H1 (cell line): ENCODE measurements around the gene SULF2. TPM values are rescaled to one million over a fixed set of nuclear protein-coding genes. Genes with fewer than 3 reads are reported as not detected.

Experiments used
- ATF3 ChIP-seq: IDR thresholded peaks from 2 replicates; pipeline ENCODE4 v1.6.1; 2011; ENCODE audit warnings: low read depth, mild to moderate bottlenecking, low read length; ENCODE audit not compliant: insufficient read depth
- CREB1 ChIP-seq: IDR thresholded peaks from 2 replicates; pipeline ENCODE4 v1.6.1; 2012; ENCODE audit warnings: inconsistent platforms
- KDM1A ChIP-seq: fragments of 200-600, 300-600 bp; sonication (generic); IDR thresholded peaks from 2 replicates; pipeline ENCODE4 v1.7.1; 2016; ENCODE audit warnings: mild to moderate bottlenecking, low read length, borderline replicate concordance
- NRF1 ChIP-seq: IDR thresholded peaks from 2 replicates; pipeline ENCODE4 v1.6.1; 2011; ENCODE audit warnings: mild to moderate bottlenecking, low read depth, low read length, improper control_type of control experiment
- POU5F1 ChIP-seq: IDR thresholded peaks from 2 replicates; pipeline ENCODE4 v1.6.1; 2011; ENCODE audit warnings: low read depth, mild to moderate bottlenecking, low read length, moderate library complexity
- RXRA ChIP-seq: IDR thresholded peaks from 2 replicates; pipeline ENCODE4 v1.6.1; 2011; ENCODE audit warnings: low read depth, mild to moderate bottlenecking, low read length, moderate library complexity; ENCODE audit not compliant: insufficient read depth
- SP1 ChIP-seq: IDR thresholded peaks from 2 replicates; pipeline ENCODE4 v1.6.1; 2011; ENCODE audit warnings: low read depth, low read length
- TEAD4 ChIP-seq: IDR thresholded peaks from 2 replicates; pipeline ENCODE4 v1.6.1; 2012; ENCODE audit warnings: low read depth, low read length, inconsistent platforms, mixed read lengths
- polyA plus RNA-seq, 7 experiments: library from polyadenylated mRNA; depleted of rRNA in 3 of 7; stranded (reverse) in 5 of 7; unstranded in 2 of 7; fragments of >200 nt in 5 of 7; fragments of 200-250 nt in 2 of 7; gene quantifications; 1 replicate in 5 of 7; 2 replicates in 1 of 7; 4 replicates in 1 of 7; pipeline versions ENCODE4 v1.2.1 to v1.2.3, GENCODE V29; 2011 to 2013; ENCODE audit warnings: missing spikeins in 2 of 7, mixed read lengths in 2 of 7
- total RNA-seq: library from RNA; stranded (reverse); fragmentation: NEBNext Ultra II Directional; extraction: Animal tissue kit (Norgen Biotek cat#: 25700); gene quantifications from 2 replicates; pipeline ENCODE4 v1.2.1, GENCODE V29; 2021

The SULF2 gene
- total and polyA plus RNA-seq, 2 of the 8 experiments (the other 6 are each of a cell fraction or from before 2014, with no cell fraction given), result 15.7 to 28.2 TPM

GRCh38 chr20:47672886-47673670 is 112.2 kb downstream of the SULF2 start (continued):
- no peak for TF ChIP-seq ATF3
- no peak for TF ChIP-seq RXRA
- no peak for TF ChIP-seq KDM1A
- no peak for TF ChIP-seq POU5F1
- no peak for TF ChIP-seq SP1
- TF ChIP-seq CREB1, result no peak
- TF ChIP-seq TEAD4, result no peak
- TF ChIP-seq NRF1, result no peak
- TF ChIP-seq, all 59 proteins: peak for 0
